H9 (cell line): ENCODE measurements around the gene NTRK3. TPM values are rescaled to one million over a fixed set of nuclear protein-coding genes. Genes with fewer than 3 reads are reported as not detected.

Experiments used
- DNase-seq: peaks from one replicate; pipeline ENCODE4 v3.0.0-alpha.2; 2017
- H2AFZ ChIP-seq: one replicate; pipeline ENCODE4 v1.6.1; 2013; ENCODE audit warnings: mild to moderate bottlenecking, low read length, control low read depth, moderate library complexity
- H2AK5ac ChIP-seq: 2 replicates; pipeline ENCODE4 v1.6.1; 2013; ENCODE audit warnings: low read length, control low read depth, mixed read lengths; ENCODE audit not compliant: insufficient read length
- H2BK120ac ChIP-seq: one replicate; pipeline ENCODE4 v1.6.1; 2013; ENCODE audit warnings: low read depth, mild to moderate bottlenecking, low read length, control low read depth, inconsistent platforms; ENCODE audit not compliant: poor library complexity, severe bottlenecking
- H2BK12ac ChIP-seq: 2 replicates; pipeline ENCODE4 v1.6.1; 2013; ENCODE audit warnings: low read length, control low read depth, mixed read lengths, low read depth; ENCODE audit not compliant: insufficient read length
- H2BK15ac ChIP-seq: 2 replicates; pipeline ENCODE4 v1.6.1; 2013; ENCODE audit warnings: low read depth, low read length, control low read depth
- H2BK20ac ChIP-seq: one replicate; pipeline ENCODE4 v1.6.1; 2013; ENCODE audit warnings: low read depth, mild to moderate bottlenecking, low read length, control low read depth, inconsistent platforms; ENCODE audit not compliant: poor library complexity, severe bottlenecking
- H2BK5ac ChIP-seq: 2 replicates; pipeline ENCODE4 v1.6.1; 2013; ENCODE audit warnings: low read length, control low read depth, mixed read lengths; ENCODE audit not compliant: insufficient read length
- H3K14ac ChIP-seq: 2 replicates; pipeline ENCODE4 v1.6.1; 2013; ENCODE audit warnings: low read length, control low read depth; ENCODE audit not compliant: insufficient read depth
- H3K18ac ChIP-seq: 2 replicates; pipeline ENCODE4 v1.6.1; 2013; ENCODE audit warnings: low read depth, mild to moderate bottlenecking, mixed read lengths, low read length, control low read depth; ENCODE audit not compliant: insufficient read length
- H3K23ac ChIP-seq: 2 replicates; pipeline ENCODE4 v1.6.1; 2013; ENCODE audit warnings: low read length, control low read depth, mixed read lengths, low read depth; ENCODE audit not compliant: insufficient read length
- H3K23me2 ChIP-seq: 2 replicates; pipeline ENCODE4 v1.6.1; 2013; ENCODE audit warnings: low read depth, mild to moderate bottlenecking, mixed read lengths, low read length, control low read depth; ENCODE audit not compliant: insufficient read length, poor library complexity, severe bottlenecking
- H3K27ac ChIP-seq: 2 replicates; pipeline ENCODE4 v1.5.1; 2013; ENCODE audit warnings: low read length, control low read depth, mixed read lengths, low read depth; ENCODE audit not compliant: insufficient read length
- H3K27me3 ChIP-seq: 2 replicates; pipeline ENCODE4 v1.6.1; 2013; ENCODE audit warnings: low read length, control low read depth, inconsistent platforms; ENCODE audit not compliant: insufficient read depth
- H3K4ac ChIP-seq: 2 replicates; pipeline ENCODE4 v1.6.1; 2013; ENCODE audit warnings: low read depth, mild to moderate bottlenecking, control low read depth, inconsistent platforms, low read length, moderate library complexity
- H3K4me1 ChIP-seq: 2 replicates; pipeline ENCODE4 v1.6.1; 2013; ENCODE audit warnings: low read length, control low read depth, inconsistent platforms; ENCODE audit not compliant: insufficient read depth
- H3K4me2 ChIP-seq: 2 replicates; pipeline ENCODE4 v1.6.1; 2013; ENCODE audit warnings: low read length, control low read depth, mixed read lengths; ENCODE audit not compliant: insufficient read length, insufficient read depth
- H3K56ac ChIP-seq: 2 replicates; pipeline ENCODE4 v1.6.1; 2013; ENCODE audit warnings: low read depth, mild to moderate bottlenecking, mixed read lengths, low read length, control low read depth; ENCODE audit not compliant: insufficient read length
- H3K79me1 ChIP-seq: 2 replicates; pipeline ENCODE4 v1.6.1; 2013; ENCODE audit warnings: low read depth, mild to moderate bottlenecking, moderate library complexity, low read length, control low read depth, inconsistent platforms; ENCODE audit not compliant: insufficient read depth, poor library complexity, severe bottlenecking
- H3K79me2 ChIP-seq: 2 replicates; pipeline ENCODE4 v1.6.1; 2013; ENCODE audit warnings: low read length, control low read depth, inconsistent platforms; ENCODE audit not compliant: insufficient read depth
- H3K9ac ChIP-seq: 2 replicates; pipeline ENCODE4 v1.6.1; 2013; ENCODE audit warnings: low read length, control low read depth, mixed read lengths; ENCODE audit not compliant: insufficient read length; ENCODE audit errors: extremely low read depth
- H3K9me3 ChIP-seq: one replicate; pipeline ENCODE4 v1.6.1; 2013; ENCODE audit warnings: low read depth, low read length, inconsistent platforms; ENCODE audit not compliant: control insufficient read depth
- H3T11ph ChIP-seq: one replicate; pipeline ENCODE4 v1.6.1; 2013; ENCODE audit warnings: mild to moderate bottlenecking, low read length, control low read depth, inconsistent platforms
- H4K20me1 ChIP-seq: one replicate; pipeline ENCODE4 v1.6.1; 2013; ENCODE audit not compliant: control insufficient read depth, insufficient read length, insufficient read depth
- H4K5ac ChIP-seq: 2 replicates; pipeline ENCODE4 v1.6.1; 2013; ENCODE audit warnings: low read depth, mild to moderate bottlenecking, mixed read lengths, low read length, control low read depth; ENCODE audit not compliant: insufficient read length
- H4K8ac ChIP-seq: replicated peaks from 2 replicates; pipeline ENCODE4 v1.6.1; 2013; ENCODE audit warnings: low read length, control low read depth, mixed read lengths, low read depth; ENCODE audit not compliant: insufficient read length
- H4K91ac ChIP-seq: 2 replicates; pipeline ENCODE4 v1.6.1; 2013; ENCODE audit warnings: low read depth, mild to moderate bottlenecking, moderate library complexity, mixed read lengths, low read length, control low read depth; ENCODE audit not compliant: insufficient read length
- H3K27ac Mint-ChIP-seq, 3 experiments: 2 replicates in 2 of 3; 3 replicates in 1 of 3; pipeline ENCODE4 v1.8.0; 2020 to 2021; ENCODE audit warnings: mixed read lengths in 3 of 3, mild to moderate bottlenecking in 1 of 3, moderate library complexity in 1 of 3
- H3K27me3 Mint-ChIP-seq: 2 replicates; pipeline ENCODE4 v1.8.0; 2021; ENCODE audit warnings: low read depth, mild to moderate bottlenecking, moderate library complexity, mixed read lengths
- H3K36me3 Mint-ChIP-seq, 3 experiments: 2 replicates in 2 of 3; 3 replicates in 1 of 3; pipeline ENCODE4 v1.8.0; 2020 to 2021; ENCODE audit warnings: low read depth in 3 of 3, mixed read lengths in 3 of 3; ENCODE audit not compliant: insufficient read depth in 1 of 3
- H3K4me1 Mint-ChIP-seq, 2 experiments: 2 replicates each; pipeline ENCODE4 v1.8.0; 2020; ENCODE audit warnings: mixed read lengths in 2 of 2
- H3K4me3 Mint-ChIP-seq, 2 experiments: 2 replicates in 1 of 2; 3 replicates in 1 of 2; pipeline ENCODE4 v1.8.0; 2020 to 2021; ENCODE audit warnings: mild to moderate bottlenecking in 2 of 2, mixed read lengths in 2 of 2, moderate library complexity in 1 of 2
- H3K9me3 Mint-ChIP-seq, 2 experiments: 2 replicates in 1 of 2; 3 replicates in 1 of 2; pipeline ENCODE4 v1.8.0; 2020; ENCODE audit warnings: mild to moderate bottlenecking in 2 of 2, mixed read lengths in 2 of 2, moderate library complexity in 1 of 2
- CTCF ChIP-seq: fragments of 200-600 bp; sonication (generic); conservative IDR thresholded peaks from 3 replicates; pipeline ENCODE4 v1.8.0; 2021; ENCODE audit warnings: antibody characterized with exemption, mild to moderate bottlenecking
- WGBS: extraction: QIAGEN DNeasy Blood & Tissue Kit; methylation state at CpG from one replicate; pipeline ENCODE4 v1.1.7; 2013; ENCODE audit warnings: missing lambda C conversion rate, low lambda C conversion rate, mixed read lengths; ENCODE audit not compliant: insufficient read length; ENCODE audit errors: extremely low coverage; 5-methylcytosine and 5-hydroxymethylcytosine counted together
- total RNA-seq: library from RNA; stranded (reverse); gene quantifications from 2 replicates; pipeline ENCODE4 v1.2.1, GENCODE V29; 2021

The NTRK3 gene
- total RNA-seq, 1 experiment from 2014 or later: 2.5 TPM

- no peak overlapping the region for H2AFZ ChIP-seq
- DNase-seq: no peak
These were observed 408.5 kb downstream of the NTRK3 start for GRCh38 chr15:87848012-87848411.

More at GRCh38 chr15:87848012-87848411, 408.5 kb downstream of the NTRK3 start:
- Histone ChIP-seq H3K9me3 (no peaks in the 10 kb centered on the region), H2BK20ac (no peak overlapping the region), H4K20me1 (no peaks in the 10 kb centered on the region), H3K4me2 (no peak overlapping the region), H3K9ac (no peak overlapping the region), H4K5ac (no peak overlapping the region), H3T11ph (no peak overlapping the region), H3K14ac (no peak overlapping the region), H2BK15ac (no peak overlapping the region), H2BK120ac (no peak overlapping the region), H3K4me1 (no peaks in the 10 kb centered on the region), H2BK5ac (no peak overlapping the region), H3K56ac (no peak overlapping the region), H4K91ac (no peak overlapping the region), H2AK5ac (no peak overlapping the region), H2BK12ac (no peak overlapping the region), H3K79me1 (no peaks in the 10 kb centered on the region), H3K18ac (no peak overlapping the region), H4K8ac (no peak overlapping the region), H3K27me3 (no peaks in the 10 kb centered on the region), H3K27ac (no peak overlapping the region), H3K23ac (no peak overlapping the region), H3K79me2 (no peaks in the 10 kb centered on the region), H3K4ac (no peak overlapping the region), H3K23me2 (no peaks in the 10 kb centered on the region)
- Mint-ChIP-seq H3K27ac (no peak overlapping the region), H3K4me1 (no peaks in the 10 kb centered on the region), H3K4me3 (no peak overlapping the region), H3K36me3 (no peaks in the 10 kb centered on the region), H3K27me3 (peaks cover 3% of the 10 kb centered on the region; the same call in 1 of the 2 replicates), H3K9me3 (no peaks in the 10 kb centered on the region; a peak in 1 of 5 replicates)
- no CpG with 5 or more reads among the region's 1 CpG for WGBS
- no peak for TF ChIP-seq CTCF
